ENCODE results near the gene MAML3. TPM values are rescaled to one million over a fixed set of nuclear protein-coding genes. Genes with fewer than 3 reads are reported as not detected.

Gene MAML3
- total and polyA plus RNA-seq, 4 experiments from 2014 or later, result 0.15 to 3.7 (median 1.7) TPM

GRCh38 chr4:140138428-140138827, 15.6 kb downstream of the MAML3 start:
- Mint-ChIP-seq H3K4me1 (no peaks in the 10 kb centered on the region), H3K36me3 (no peaks in the 10 kb centered on the region), H3K27ac (no peak overlapping the region), H3K4me3 (no peak overlapping the region), H3K27me3 (peaks cover 6 to 9% of the 10 kb centered on the region in 2 donors), H3K9me3 (peaks cover 0 to 2% (median 0%) of the 10 kb centered on the region in 8 donors)
- POLR2A ChIA-PET (ENCODE audit: partially characterized antibody), result interaction anchor here (1.1 kb wide), 1 partner anchor 12 kb away, joined by 4 read pairs; no protein-coding TSS in a partner anchor
- Histone ChIP-seq H3K4me3 (ENCODE audit: low read length in 2 of 2) (no peak overlapping the region), H3K36me3 (ENCODE audit: insufficient read depth, low read length) (no peaks in the 10 kb centered on the region), H3K27ac (ENCODE audit: low read depth, low read length) (no peak overlapping the region), H3K4me1 (ENCODE audit: insufficient read depth, low read length) (no peaks in the 10 kb centered on the region), H3K27me3 (ENCODE audit: insufficient read depth, low read length) (no peaks in the 10 kb centered on the region), H3K9me3 (ENCODE audit: control insufficient read depth in 1 of 2, low read length in 2 of 2) (no peaks in the 10 kb centered on the region)
- intact Hi-C loops (cut with micrococcal nuclease), result no loop called here
- CTCF ChIA-PET (ENCODE audit: partially characterized antibody), result interaction anchor here (0.8 kb wide), 1 partner anchor 14 kb away, joined by 3 read pairs; no protein-coding TSS in a partner anchor
- DNase-seq, result no peak

- Mint-ChIP-seq H3K27me3 (peaks cover 6 to 9% of the 10 kb centered on the region in 2 donors), H3K27ac (no peak overlapping the region), H3K36me3 (no peaks in the 10 kb centered on the region), H3K9me3 (peaks cover 0 to 2% (median 0%) of the 10 kb centered on the region in 8 donors), H3K4me1 (no peaks in the 10 kb centered on the region), H3K4me3 (no peak overlapping the region)
- no peak overlapping the region for H3K4me3 ChIP-seq (ENCODE audit: low read length in 2 of 2)
- H3K9me3 ChIP-seq (ENCODE audit: control insufficient read depth in 1 of 2, low read length in 2 of 2), result no peaks in the 10 kb centered on the region
- no peak overlapping the region for H3K27ac ChIP-seq (ENCODE audit: low read depth, low read length)
- no peaks in the 10 kb centered on the region for H3K36me3 ChIP-seq (ENCODE audit: insufficient read depth, low read length)
- no peaks in the 10 kb centered on the region for H3K4me1 ChIP-seq (ENCODE audit: insufficient read depth, low read length)
- DNase-seq, result no peak
- ChIA-PET POLR2A (ENCODE audit: partially characterized antibody) (no interaction called here), CTCF (ENCODE audit: partially characterized antibody) (interaction anchor here (0.8 kb wide), 1 partner anchor 13 kb away, joined by 3 read pairs; no protein-coding TSS in a partner anchor)
- intact Hi-C loops (cut with micrococcal nuclease), result no loop called here
- H3K27me3 ChIP-seq (ENCODE audit: insufficient read depth, low read length), result no peaks in the 10 kb centered on the region
Observed at GRCh38 chr4:140137671-140138070, 16.3 kb downstream of the MAML3 start.

- H3K4me1 Mint-ChIP-seq, result no peaks in the 10 kb centered on the region
- H3K9me3 Mint-ChIP-seq, result peaks cover 0 to 2% (median 0%) of the 10 kb centered on the region in 8 donors
- H3K27ac ChIP-seq (ENCODE audit: low read depth, low read length), result no peak overlapping the region
- CTCF ChIA-PET (ENCODE audit: partially characterized antibody), result no interaction called here
- H3K27ac Mint-ChIP-seq, result no peak overlapping the region
- H3K9me3 ChIP-seq (ENCODE audit: control insufficient read depth in 1 of 2, low read length in 2 of 2), result no peaks in the 10 kb centered on the region
- no peak for DNase-seq
- H3K4me3 Mint-ChIP-seq, result no peak overlapping the region
- H3K4me3 ChIP-seq (ENCODE audit: low read length in 2 of 2), result no peak overlapping the region
- H3K36me3 ChIP-seq (ENCODE audit: insufficient read depth, low read length), result no peaks in the 10 kb centered on the region
- H3K27me3 Mint-ChIP-seq, result peaks cover 9 to 12% of the 10 kb centered on the region in 2 donors
- intact Hi-C loops (cut with micrococcal nuclease), result no loop called here
- no peaks in the 10 kb centered on the region for H3K4me1 ChIP-seq (ENCODE audit: insufficient read depth, low read length)
- POLR2A ChIA-PET (ENCODE audit: partially characterized antibody), result no interaction called here
- no peaks in the 10 kb centered on the region for H3K36me3 Mint-ChIP-seq
- no peaks in the 10 kb centered on the region for H3K27me3 ChIP-seq (ENCODE audit: insufficient read depth, low read length)
Observed at GRCh38 chr4:140136509-140136908, 17.5 kb downstream of the MAML3 start.

- CTCF ChIA-PET (ENCODE audit: partially characterized antibody), result interaction anchor here (1.0 kb wide), 1 partner anchor 10 kb away, joined by 3 read pairs; no protein-coding TSS in a partner anchor
- H3K27me3 Mint-ChIP-seq, result peaks cover 8 to 12% of the 10 kb centered on the region in 2 donors
- H3K27ac ChIP-seq (ENCODE audit: low read depth, low read length), result no peak overlapping the region
- no peak overlapping the region for H3K27ac Mint-ChIP-seq
- no peaks in the 10 kb centered on the region for H3K36me3 ChIP-seq (ENCODE audit: insufficient read depth, low read length)
- no peaks in the 10 kb centered on the region for H3K4me1 Mint-ChIP-seq
- no peaks in the 10 kb centered on the region for H3K36me3 Mint-ChIP-seq
- H3K27me3 ChIP-seq (ENCODE audit: insufficient read depth, low read length), result no peaks in the 10 kb centered on the region
- H3K4me3 ChIP-seq (ENCODE audit: low read length in 2 of 2), result no peak overlapping the region
- H3K9me3 ChIP-seq (ENCODE audit: control insufficient read depth in 1 of 2, low read length in 2 of 2), result no peaks in the 10 kb centered on the region
- peaks cover 0 to 2% (median 0%) of the 10 kb centered on the region in 8 donors for H3K9me3 Mint-ChIP-seq
- intact Hi-C loops (cut with micrococcal nuclease), result no loop called here
- no peaks in the 10 kb centered on the region for H3K4me1 ChIP-seq (ENCODE audit: insufficient read depth, low read length)
- no peak overlapping the region for H3K4me3 Mint-ChIP-seq
- POLR2A ChIA-PET (ENCODE audit: partially characterized antibody), result no interaction called here
- DNase-seq, result no peak
Observed at GRCh38 chr4:140135529-140136088, 18.4 kb downstream of the MAML3 start.

GRCh38 chr4:140134746-140135425, 19.1 kb downstream of the MAML3 start:
- H3K27me3 Mint-ChIP-seq, result peaks cover 8 to 12% of the 10 kb centered on the region in 2 donors
- no peak for DNase-seq
- H3K36me3 Mint-ChIP-seq, result no peaks in the 10 kb centered on the region
- no peak overlapping the region for H3K4me3 ChIP-seq (ENCODE audit: low read length in 2 of 2)
- H3K4me3 Mint-ChIP-seq, result no peak overlapping the region
- no peaks in the 10 kb centered on the region for H3K9me3 ChIP-seq (ENCODE audit: control insufficient read depth in 1 of 2, low read length in 2 of 2)
- no peaks in the 10 kb centered on the region for H3K4me1 ChIP-seq (ENCODE audit: insufficient read depth, low read length)
- ChIA-PET CTCF (ENCODE audit: partially characterized antibody) (interaction anchor here (1.0 kb wide), 1 partner anchor 11 kb away, joined by 3 read pairs; no protein-coding TSS in a partner anchor), POLR2A (ENCODE audit: partially characterized antibody) (no interaction called here)
- H3K4me1 Mint-ChIP-seq, result no peaks in the 10 kb centered on the region
- no peaks in the 10 kb centered on the region for H3K36me3 ChIP-seq (ENCODE audit: insufficient read depth, low read length)
- intact Hi-C loops (cut with micrococcal nuclease), result no loop called here
- H3K27ac ChIP-seq (ENCODE audit: low read depth, low read length), result no peak overlapping the region
- peaks cover 0 to 2% (median 0%) of the 10 kb centered on the region in 8 donors for H3K9me3 Mint-ChIP-seq
- no peaks in the 10 kb centered on the region for H3K27me3 ChIP-seq (ENCODE audit: insufficient read depth, low read length)
- H3K27ac Mint-ChIP-seq, result no peak overlapping the region

- CTCF ChIA-PET (ENCODE audit: partially characterized antibody), result no interaction called here
- Histone ChIP-seq H3K27ac (ENCODE audit: low read depth, low read length) (no peak overlapping the region), H3K27me3 (ENCODE audit: insufficient read depth, low read length) (no peaks in the 10 kb centered on the region), H3K4me3 (ENCODE audit: low read length in 2 of 2) (no peak overlapping the region), H3K36me3 (ENCODE audit: insufficient read depth, low read length) (no peaks in the 10 kb centered on the region), H3K9me3 (ENCODE audit: control insufficient read depth in 1 of 2, low read length in 2 of 2) (no peaks in the 10 kb centered on the region), H3K4me1 (ENCODE audit: insufficient read depth, low read length) (no peaks in the 10 kb centered on the region)
- no peak for DNase-seq
- H3K9me3 Mint-ChIP-seq, result peaks cover 0 to 2% (median 0%) of the 10 kb centered on the region in 8 donors
- peaks cover 8 to 11% of the 10 kb centered on the region in 2 donors for H3K27me3 Mint-ChIP-seq
- intact Hi-C loops (cut with micrococcal nuclease), result no loop called here
- H3K4me1 Mint-ChIP-seq, result no peaks in the 10 kb centered on the region
- no peak overlapping the region for H3K4me3 Mint-ChIP-seq
- H3K36me3 Mint-ChIP-seq, result no peaks in the 10 kb centered on the region
- POLR2A ChIA-PET (ENCODE audit: partially characterized antibody), result no interaction called here
- H3K27ac Mint-ChIP-seq, result no peak overlapping the region
Observed at GRCh38 chr4:140133576-140133975, 20.4 kb downstream of the MAML3 start.

- intact Hi-C loops (cut with micrococcal nuclease), result no loop called here
- ChIA-PET POLR2A (ENCODE audit: partially characterized antibody) (no interaction called here), CTCF (ENCODE audit: partially characterized antibody) (no interaction called here)
- no peak overlapping the region for H3K4me3 Mint-ChIP-seq
- no peaks in the 10 kb centered on the region for H3K36me3 Mint-ChIP-seq
- Histone ChIP-seq H3K9me3 (ENCODE audit: control insufficient read depth in 1 of 2, low read length in 2 of 2) (no peaks in the 10 kb centered on the region), H3K4me1 (ENCODE audit: insufficient read depth, low read length) (no peaks in the 10 kb centered on the region), H3K27ac (ENCODE audit: low read depth, low read length) (no peak overlapping the region), H3K4me3 (ENCODE audit: low read length in 2 of 2) (no peak overlapping the region), H3K36me3 (ENCODE audit: insufficient read depth, low read length) (no peaks in the 10 kb centered on the region), H3K27me3 (ENCODE audit: insufficient read depth, low read length) (no peaks in the 10 kb centered on the region)
- no peaks in the 10 kb centered on the region for H3K9me3 Mint-ChIP-seq
- peaks cover 2 to 7% of the 10 kb centered on the region in 2 donors for H3K27me3 Mint-ChIP-seq
- H3K4me1 Mint-ChIP-seq, result no peaks in the 10 kb centered on the region
- no peak for DNase-seq
- peak overlapping the region in 1 of 7 donors; percentile 79 for H3K27ac Mint-ChIP-seq
Observed at GRCh38 chr4:140131675-140132229, 22.2 kb downstream of the MAML3 start.
